Activated naive CD8-positive, alpha-beta T cell (primary cell): ENCODE data around the gene N4BP2L2.

Source experiments
- H3K27ac Mint-ChIP-seq: one replicate; pipeline ENCODE4 v1.8.0; 2021; ENCODE audit warnings: mixed read lengths
- H3K27me3 Mint-ChIP-seq: one replicate; pipeline ENCODE4 v1.8.0; 2021; ENCODE audit warnings: mixed read lengths
- H3K36me3 Mint-ChIP-seq: one replicate; pipeline ENCODE4 v1.8.0; 2021; ENCODE audit warnings: mixed read lengths
- H3K4me1 Mint-ChIP-seq: one replicate; pipeline ENCODE4 v1.8.0; 2021; ENCODE audit warnings: low read depth, mixed read lengths
- H3K4me3 Mint-ChIP-seq: one replicate; pipeline ENCODE4 v1.8.0; 2021; ENCODE audit warnings: mild to moderate bottlenecking, mixed read lengths
- H3K9me3 Mint-ChIP-seq: one replicate; pipeline ENCODE4 v1.8.0; 2021; ENCODE audit warnings: low read depth, mixed read lengths

N4BP2L2 gene

DNA sequence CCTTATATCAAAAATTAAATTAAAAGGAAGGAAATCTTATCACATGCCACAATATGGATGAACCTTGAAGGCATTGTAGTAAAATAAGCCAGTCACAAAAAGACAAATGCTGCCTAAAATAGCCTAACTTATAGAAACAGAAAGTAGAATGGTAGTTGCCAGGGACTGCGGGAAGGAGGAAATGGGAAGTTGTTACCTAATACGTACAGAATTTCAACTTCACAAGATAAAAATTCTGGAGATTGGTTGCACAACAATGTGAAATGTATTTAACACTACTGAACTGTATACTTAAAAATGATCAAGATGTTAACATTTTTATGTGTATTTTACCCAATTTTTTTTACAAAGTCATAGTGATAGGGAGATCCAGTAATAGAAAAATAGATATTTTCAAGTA is 10.2 kb upstream of the N4BP2L2 start:
- Mint-ChIP-seq H3K4me1 (no peaks in the 10 kb centered on the region), H3K9me3 (no peaks in the 10 kb centered on the region), H3K27me3 (peaks cover 2% of the 10 kb centered on the region), H3K36me3 (peaks cover 2% of the 10 kb centered on the region), H3K27ac (no peak overlapping the region), H3K4me3 (no peak overlapping the region)

DNA sequence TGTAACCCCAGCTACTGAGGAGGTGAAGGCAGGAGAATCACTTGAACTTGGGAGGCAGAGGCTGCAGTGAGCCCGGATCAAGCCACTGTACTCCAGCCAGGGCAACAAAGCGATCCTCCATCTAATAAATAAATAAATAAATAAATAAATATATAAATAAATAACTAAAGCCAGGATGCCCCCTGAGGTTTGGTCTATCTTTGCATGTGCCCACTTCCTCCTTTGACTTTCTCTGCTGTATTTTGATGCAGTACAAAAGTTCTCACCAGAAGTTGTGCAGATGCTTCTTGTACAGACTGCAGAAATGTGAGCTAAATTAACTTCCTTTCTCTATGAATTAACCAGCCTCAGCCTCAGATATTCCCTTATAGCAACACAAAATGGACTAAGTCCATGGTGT is 6.5 kb upstream of the N4BP2L2 start:
- Mint-ChIP-seq H3K9me3 (no peaks in the 10 kb centered on the region), H3K27ac (no peak overlapping the region), H3K4me1 (no peaks in the 10 kb centered on the region), H3K4me3 (no peak overlapping the region), H3K27me3 (peaks cover 4% of the 10 kb centered on the region), H3K36me3 (peaks cover 2% of the 10 kb centered on the region)

DNA sequence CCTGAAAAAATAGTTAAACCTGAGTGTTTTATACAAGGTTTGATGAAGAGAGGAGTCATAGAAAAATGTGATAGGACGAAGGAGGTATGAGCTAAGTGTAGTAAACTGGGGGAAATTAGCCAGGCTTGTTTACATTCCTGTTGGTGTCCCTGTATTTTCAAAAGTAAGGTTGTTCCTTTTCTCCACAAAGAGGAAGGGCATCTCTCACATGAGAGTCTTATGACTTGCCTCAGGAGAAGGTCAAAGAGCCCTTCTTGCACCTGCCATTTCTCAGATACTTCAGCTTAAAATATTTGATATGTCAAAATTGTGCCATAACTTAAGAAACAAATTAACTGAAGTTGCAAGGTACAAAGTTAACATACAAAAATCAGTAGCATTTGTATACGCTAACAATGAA is 3.6 kb upstream of the N4BP2L2 start:
- Mint-ChIP-seq H3K36me3 (peaks cover 4% of the 10 kb centered on the region), H3K4me3 (no peak overlapping the region), H3K27me3 (peaks cover 4% of the 10 kb centered on the region), H3K27ac (no peak overlapping the region), H3K4me1 (peaks cover 11% of the 10 kb centered on the region), H3K9me3 (no peaks in the 10 kb centered on the region)

DNA sequence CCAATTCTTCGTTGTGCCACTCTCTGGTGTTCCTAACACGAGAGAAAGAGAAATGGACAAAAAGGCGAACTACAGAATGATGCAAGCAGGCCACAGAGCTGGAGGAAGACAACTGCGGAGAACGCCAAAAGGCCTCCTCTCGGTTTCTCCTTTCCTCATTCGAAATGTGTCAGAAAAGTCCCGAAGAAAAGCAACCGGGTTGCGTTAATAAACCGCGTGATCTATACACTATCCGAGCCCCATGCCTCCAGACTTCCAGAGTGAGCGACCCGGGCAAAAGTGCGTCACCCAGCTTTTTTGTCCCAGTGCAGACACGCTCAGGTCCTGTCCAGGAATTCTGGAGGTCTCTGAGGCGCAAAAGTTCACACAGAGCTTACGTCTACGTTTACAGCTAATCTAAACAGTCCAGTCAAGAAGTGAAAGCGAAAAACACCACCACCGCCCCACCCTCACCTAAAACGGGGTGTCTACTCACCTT is 413 bp downstream of the N4BP2L2 start:
- H3K27me3 Mint-ChIP-seq: peaks cover 2% of the 10 kb centered on the region
- no peaks in the 10 kb centered on the region for H3K9me3 Mint-ChIP-seq
- H3K36me3 Mint-ChIP-seq: peaks cover 18% of the 10 kb centered on the region
- peak overlapping the region; percentile 98 for H3K4me3 Mint-ChIP-seq
- peaks cover 47% of the 10 kb centered on the region for H3K4me1 Mint-ChIP-seq
- peak overlapping the region; percentile 99 for H3K27ac Mint-ChIP-seq

DNA sequence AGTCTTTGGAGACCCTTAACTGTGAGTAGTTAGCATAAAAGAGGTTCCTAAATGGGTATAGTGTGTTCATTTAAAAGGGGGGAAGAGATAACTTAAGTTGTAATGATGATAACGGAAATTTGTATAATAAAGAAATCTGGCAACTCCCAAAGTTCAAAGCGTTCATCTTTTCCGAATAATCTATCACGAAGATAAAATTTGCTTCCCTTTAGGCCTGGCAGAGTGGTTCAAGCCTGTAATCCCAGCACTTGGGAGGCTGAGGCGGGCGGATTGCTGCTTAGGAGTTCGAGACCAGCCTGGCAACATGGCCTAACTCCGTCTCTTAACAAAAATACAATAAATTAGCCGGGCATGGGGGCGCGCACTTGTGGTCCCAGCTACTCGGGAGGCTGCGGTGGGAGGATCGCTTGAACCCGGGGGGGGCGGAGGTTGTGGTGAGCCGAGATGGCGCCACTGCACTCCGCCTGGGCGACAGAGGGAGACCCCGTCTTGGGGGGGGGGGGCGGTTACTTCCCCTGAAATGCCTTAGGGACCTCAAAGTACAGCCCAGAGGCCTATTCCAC is 934 bp downstream of the N4BP2L2 start:
- no peaks in the 10 kb centered on the region for H3K9me3 Mint-ChIP-seq
- H3K27me3 Mint-ChIP-seq: peaks cover 2% of the 10 kb centered on the region
- H3K27ac Mint-ChIP-seq: peak overlapping the region; percentile 99
- H3K36me3 Mint-ChIP-seq: peaks cover 18% of the 10 kb centered on the region
- peak overlapping the region; percentile 98 for H3K4me3 Mint-ChIP-seq
- peaks cover 51% of the 10 kb centered on the region for H3K4me1 Mint-ChIP-seq

DNA sequence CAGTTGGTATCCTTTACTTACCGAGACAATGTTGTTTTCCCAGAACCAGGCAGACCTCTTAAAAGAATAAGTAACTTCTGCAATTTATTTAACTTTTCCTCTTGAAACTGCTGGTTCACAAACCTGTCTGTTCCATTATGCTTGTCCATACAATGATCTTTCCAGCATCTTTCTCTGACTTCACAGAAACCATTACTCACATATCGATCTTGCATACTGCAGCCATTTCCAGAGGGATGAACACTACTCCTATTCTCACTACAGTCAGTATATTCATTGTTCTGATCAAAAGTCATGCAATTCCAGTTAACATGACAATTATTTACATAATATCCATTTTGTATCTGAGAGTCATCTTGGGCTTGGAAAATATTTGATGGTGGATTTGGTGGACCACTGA is 2.8 kb downstream of the N4BP2L2 start:
- Mint-ChIP-seq H3K9me3 (no peaks in the 10 kb centered on the region), H3K27ac (peak overlapping the region; percentile 83)

DNA sequence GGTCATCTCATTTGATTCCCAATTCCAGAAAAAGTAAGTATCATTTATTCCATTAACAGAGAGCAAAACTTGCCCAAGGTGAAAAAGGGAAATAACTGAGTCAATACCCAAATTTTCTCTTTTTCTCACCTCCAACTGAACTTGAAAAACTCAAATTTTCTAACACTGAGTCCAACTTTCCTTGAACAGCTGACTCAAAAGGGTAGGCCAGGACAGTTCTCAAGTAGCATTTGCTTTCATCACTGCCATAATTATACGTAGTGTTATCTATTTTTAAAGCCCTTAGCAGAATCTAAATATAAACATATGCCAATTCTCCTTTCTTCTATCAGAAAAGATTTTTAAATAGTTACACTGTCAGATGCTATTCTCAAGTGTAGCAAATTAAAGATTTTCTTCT is 3.5 kb downstream of the N4BP2L2 start:
- peaks cover 18% of the 10 kb centered on the region for H3K36me3 Mint-ChIP-seq

More for the DNA sequence above, 2.8 kb downstream of the N4BP2L2 start:
- Mint-ChIP-seq H3K4me3 (peak overlapping the region; percentile 80), H3K4me1 (peaks cover 67% of the 10 kb centered on the region), H3K27me3 (no peaks in the 10 kb centered on the region), H3K36me3 (peaks cover 18% of the 10 kb centered on the region)

DNA sequence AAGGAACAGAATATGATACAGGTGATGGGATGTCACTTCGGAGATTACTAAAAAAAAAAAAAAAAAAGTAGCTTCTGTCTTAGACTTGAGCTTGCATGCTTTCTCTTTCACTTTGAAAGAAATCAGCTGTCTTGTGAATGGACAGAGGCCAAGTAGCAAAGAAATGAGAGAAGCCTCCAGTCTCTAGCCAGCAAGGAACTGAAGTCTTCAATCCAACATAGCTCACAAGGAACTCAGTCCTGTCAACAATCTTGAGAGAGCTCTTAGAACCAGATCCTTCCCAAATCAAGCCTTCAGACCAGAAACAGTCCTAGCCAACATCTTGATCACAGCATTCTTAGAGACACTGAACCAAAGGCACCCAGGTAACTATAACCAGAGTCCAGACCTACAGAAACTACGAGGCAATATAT is 7.7 kb downstream of the N4BP2L2 start:
- Mint-ChIP-seq H3K36me3 (peaks cover 7% of the 10 kb centered on the region), H3K4me1 (peaks cover 85% of the 10 kb centered on the region), H3K4me3 (peak overlapping the region; percentile 73), H3K9me3 (no peaks in the 10 kb centered on the region), H3K27me3 (no peaks in the 10 kb centered on the region), H3K27ac (peak overlapping the region; percentile 72)

More for the DNA sequence above, 3.5 kb downstream of the N4BP2L2 start:
- peak overlapping the region; percentile 72 for H3K4me3 Mint-ChIP-seq
- H3K9me3 Mint-ChIP-seq: no peaks in the 10 kb centered on the region
- H3K27ac Mint-ChIP-seq: peak overlapping the region; percentile 23
- no peaks in the 10 kb centered on the region for H3K27me3 Mint-ChIP-seq
- H3K4me1 Mint-ChIP-seq: peaks cover 73% of the 10 kb centered on the region

DNA sequence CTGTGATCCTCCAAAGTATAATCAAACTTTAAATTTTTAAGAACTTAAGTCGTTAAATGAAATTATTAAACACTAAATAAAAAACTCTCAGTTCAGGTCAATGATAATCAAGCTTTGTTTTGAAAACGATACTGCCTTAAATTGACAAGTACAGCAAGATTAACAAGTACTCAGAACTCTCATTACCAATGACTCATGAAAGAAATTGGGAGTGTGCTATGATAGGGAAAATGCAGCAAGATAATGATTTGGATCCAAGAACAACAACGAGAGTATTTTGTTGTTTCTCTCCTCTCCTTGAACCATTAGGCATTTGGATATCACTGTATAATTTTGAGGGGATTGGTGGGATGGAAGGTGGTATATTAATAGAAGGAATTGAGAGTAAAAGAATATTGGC is 10.2 kb downstream of the N4BP2L2 start:
- Mint-ChIP-seq H3K4me3 (no peak overlapping the region), H3K27ac (no peak overlapping the region), H3K36me3 (peaks cover 5% of the 10 kb centered on the region), H3K4me1 (peaks cover 68% of the 10 kb centered on the region), H3K9me3 (no peaks in the 10 kb centered on the region), H3K27me3 (no peaks in the 10 kb centered on the region)

DNA sequence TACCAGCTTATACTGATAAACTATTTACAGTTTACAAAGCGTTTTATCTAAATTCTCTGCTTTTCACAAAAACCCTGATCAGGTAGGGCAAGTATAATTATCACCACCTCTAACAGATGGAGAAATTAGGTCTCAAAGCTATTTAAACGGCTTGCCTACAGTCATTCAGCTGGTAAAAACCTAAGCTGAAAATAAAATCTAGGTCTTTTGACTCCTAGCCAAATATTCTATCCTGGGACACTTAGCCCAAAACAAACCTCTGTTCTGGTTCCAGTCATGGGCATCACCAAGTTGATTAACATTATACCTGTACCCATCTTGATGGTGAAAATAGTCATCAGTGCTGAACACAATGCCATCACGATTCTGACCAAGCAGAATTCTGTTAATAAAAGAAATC is 11.4 kb downstream of the N4BP2L2 start:
- Mint-ChIP-seq H3K9me3 (no peaks in the 10 kb centered on the region), H3K4me3 (no peak overlapping the region), H3K4me1 (peaks cover 63% of the 10 kb centered on the region), H3K27ac (no peak overlapping the region), H3K36me3 (peaks cover 8% of the 10 kb centered on the region), H3K27me3 (no peaks in the 10 kb centered on the region)

DNA sequence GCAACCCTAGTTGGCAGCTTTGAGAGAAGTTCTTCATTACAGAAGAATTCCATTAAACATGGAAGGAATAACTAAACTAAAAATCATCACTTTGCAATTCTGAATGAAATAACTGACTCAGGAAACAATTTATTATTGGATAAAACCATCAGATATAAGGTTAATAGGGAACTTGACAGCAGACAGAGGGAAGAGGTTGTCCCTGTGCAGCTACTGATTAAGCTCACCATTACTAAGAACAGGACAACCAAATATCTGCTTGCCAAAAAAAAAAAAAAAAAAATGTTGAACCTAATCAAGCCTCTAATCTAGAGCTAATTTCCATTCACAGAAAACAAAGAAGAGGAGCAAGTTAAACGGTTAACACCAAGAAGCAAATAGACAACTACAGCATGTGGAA is 12.8 kb downstream of the N4BP2L2 start:
- no peak overlapping the region for H3K27ac Mint-ChIP-seq
- no peaks in the 10 kb centered on the region for H3K9me3 Mint-ChIP-seq
- H3K4me3 Mint-ChIP-seq: no peak overlapping the region
- H3K27me3 Mint-ChIP-seq: no peaks in the 10 kb centered on the region
- H3K36me3 Mint-ChIP-seq: peaks cover 10% of the 10 kb centered on the region
- peaks cover 51% of the 10 kb centered on the region for H3K4me1 Mint-ChIP-seq

DNA sequence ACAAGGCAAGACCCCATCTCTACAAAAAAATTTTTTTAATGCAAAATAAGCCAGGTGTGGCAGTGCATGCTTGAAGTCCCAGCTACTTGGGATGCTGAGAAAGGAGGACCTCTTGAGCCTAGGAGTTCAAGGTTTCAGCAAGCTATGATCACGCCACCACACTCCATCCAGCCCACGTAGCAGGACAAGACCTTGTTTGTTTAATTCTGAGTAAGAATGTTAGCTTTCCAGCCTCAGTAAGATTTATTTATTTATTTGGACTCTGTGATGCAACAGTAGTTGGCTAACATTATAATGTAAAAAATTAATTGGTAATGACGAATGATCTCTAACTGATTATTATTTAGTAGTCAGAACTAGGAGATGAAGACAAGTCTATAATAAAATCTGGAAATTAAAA is 23.3 kb downstream of the N4BP2L2 start:
- Mint-ChIP-seq H3K9me3 (no peaks in the 10 kb centered on the region), H3K36me3 (peaks cover 6% of the 10 kb centered on the region), H3K27ac (no peak overlapping the region), H3K27me3 (no peaks in the 10 kb centered on the region), H3K4me1 (peaks cover 15% of the 10 kb centered on the region), H3K4me3 (no peak overlapping the region)

DNA sequence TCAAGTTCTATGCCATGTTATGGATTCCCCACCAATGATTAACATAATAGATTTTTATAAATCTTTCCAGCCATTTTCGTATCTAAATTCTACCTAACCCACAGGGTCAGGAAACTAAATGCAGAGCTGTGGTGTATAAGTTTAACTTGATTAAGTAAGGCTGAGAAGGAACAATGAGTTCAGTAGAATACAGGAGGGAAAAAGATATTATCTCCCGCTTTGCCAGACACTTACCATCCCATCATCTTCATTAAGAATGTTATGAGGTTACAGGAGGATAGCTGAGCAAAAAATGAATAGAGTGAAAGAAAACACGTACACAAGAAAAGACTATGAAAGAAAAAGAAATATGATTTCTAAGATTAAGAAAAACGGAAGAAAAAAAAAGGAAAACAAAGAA is 27.1 kb downstream of the N4BP2L2 start:
- H3K27me3 Mint-ChIP-seq: no peaks in the 10 kb centered on the region
- peak overlapping the region; percentile 58 for H3K27ac Mint-ChIP-seq
- H3K9me3 Mint-ChIP-seq: no peaks in the 10 kb centered on the region
- H3K36me3 Mint-ChIP-seq: peaks cover 2% of the 10 kb centered on the region
- H3K4me3 Mint-ChIP-seq: no peak overlapping the region
- H3K4me1 Mint-ChIP-seq: peaks cover 8% of the 10 kb centered on the region

DNA sequence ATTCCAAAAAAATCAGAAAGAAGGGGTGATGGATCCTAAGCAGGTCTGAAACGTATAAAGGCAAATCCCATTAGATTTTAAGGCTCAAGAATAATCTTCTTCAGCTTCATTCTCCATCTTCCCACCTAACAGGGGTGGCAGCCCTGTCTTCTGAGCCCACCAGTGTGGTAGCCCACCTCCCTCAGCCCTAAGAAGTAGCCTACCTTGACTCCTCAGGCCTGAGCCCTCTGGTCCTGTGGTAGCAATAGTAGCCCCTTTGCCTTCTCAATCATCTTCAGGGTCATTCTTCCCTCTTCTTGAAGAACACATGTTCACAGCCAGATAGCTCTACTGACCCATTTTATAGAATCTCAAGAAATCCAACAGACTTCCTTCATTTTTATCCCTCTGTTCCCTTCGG is 33.7 kb downstream of the N4BP2L2 start:
- Mint-ChIP-seq H3K9me3 (no peaks in the 10 kb centered on the region), H3K27me3 (no peaks in the 10 kb centered on the region), H3K27ac (peak overlapping the region; percentile 11), H3K4me1 (peaks cover 2% of the 10 kb centered on the region), H3K4me3 (no peak overlapping the region), H3K36me3 (no peaks in the 10 kb centered on the region)

DNA sequence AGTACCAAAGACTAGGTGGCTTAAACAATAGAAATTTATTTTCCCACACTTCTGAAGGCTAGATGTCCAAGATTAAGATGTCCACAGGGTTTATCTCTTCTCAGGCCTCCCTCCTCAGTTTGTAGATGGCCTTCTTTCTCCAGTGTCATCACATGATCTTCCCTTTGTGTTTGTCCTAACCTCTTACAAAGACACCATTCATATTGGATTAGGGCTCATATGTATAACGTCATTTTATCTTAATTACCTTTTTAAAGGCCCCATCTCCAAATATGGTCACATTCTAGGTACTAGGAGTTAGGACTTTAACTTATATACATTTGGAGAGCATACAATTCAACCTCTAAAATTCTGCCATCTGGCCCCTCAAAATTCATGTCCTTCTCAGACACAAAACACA is 34.3 kb downstream of the N4BP2L2 start:
- H3K36me3 Mint-ChIP-seq: no peaks in the 10 kb centered on the region
- peak overlapping the region; percentile 11 for H3K27ac Mint-ChIP-seq

DNA sequence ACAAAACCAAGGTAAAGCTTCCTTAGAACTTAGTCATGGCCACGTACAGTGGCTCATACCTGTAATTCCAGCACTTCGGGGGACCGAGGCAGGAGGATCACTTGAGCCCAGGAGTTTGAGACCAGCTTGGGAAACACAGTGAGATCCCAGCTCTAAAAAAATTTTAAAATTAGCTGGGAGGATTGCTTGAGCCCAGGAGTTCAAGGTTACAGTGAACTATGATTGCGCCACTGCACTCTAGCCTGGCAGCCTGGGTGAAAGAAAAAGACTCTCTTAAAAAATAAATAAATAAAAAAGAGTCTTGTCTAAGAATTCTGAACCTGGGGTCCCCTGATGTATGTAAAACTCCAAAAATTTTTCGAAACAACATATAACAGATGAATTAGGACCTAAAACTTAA is 34.9 kb downstream of the N4BP2L2 start:
- H3K4me3 Mint-ChIP-seq: no peak overlapping the region
- H3K27me3 Mint-ChIP-seq: no peaks in the 10 kb centered on the region
- peaks cover 2% of the 10 kb centered on the region for H3K4me1 Mint-ChIP-seq
- H3K36me3 Mint-ChIP-seq: peaks cover 2% of the 10 kb centered on the region
- H3K9me3 Mint-ChIP-seq: no peaks in the 10 kb centered on the region
- no peak overlapping the region for H3K27ac Mint-ChIP-seq

More for the DNA sequence above, 34.3 kb downstream of the N4BP2L2 start:
- Mint-ChIP-seq H3K27me3 (no peaks in the 10 kb centered on the region), H3K9me3 (no peaks in the 10 kb centered on the region), H3K4me1 (peaks cover 2% of the 10 kb centered on the region), H3K4me3 (no peak overlapping the region)
